Epithelial cell of proximal tubule (primary cell): Measurements from ENCODE around the gene DAAM1. TPM values are rescaled to one million over a fixed set of nuclear protein-coding genes. Genes with fewer than 3 reads are reported as not detected.

Source experiments
- DNase-seq: peaks from one replicate; pipeline ENCODE4 v3.0.0-alpha.2; 2011; ENCODE audit warnings: low read depth
- H3K4me3 ChIP-seq: 2 replicates; pipeline ENCODE4 v1.5.1; 2011; ENCODE audit warnings: low read depth, mild to moderate bottlenecking, low read length
- CTCF ChIP-seq: conservative IDR thresholded peaks from 2 replicates; pipeline ENCODE4 v1.5.1; 2012; ENCODE audit warnings: low read depth, mild to moderate bottlenecking, low read length
- total RNA-seq: library from RNA; depleted of rRNA; stranded (reverse); fragments of >200 nt; gene quantifications from 2 replicates; pipeline ENCODE4 v1.2.3, GENCODE V29; 2015

The DAAM1 gene
- total RNA-seq, 1 donor from 2014 or later: 17.5 TPM

GRCh38 chr14:59271256-59271655, 82.8 kb downstream of the DAAM1 start:
- H3K4me3 ChIP-seq: no peak overlapping the region

GRCh38 chr14:59271734-59272133, 83.3 kb downstream of the DAAM1 start:
- no peak for TF ChIP-seq CTCF
- DNase-seq: no peak
- no peak overlapping the region for H3K4me3 ChIP-seq

More at GRCh38 chr14:59271256-59271655, 82.8 kb downstream of the DAAM1 start:
- no peak for TF ChIP-seq CTCF
- DNase-seq: no peak

- no peak for DNase-seq
- TF ChIP-seq CTCF: no peak
- no peak overlapping the region for H3K4me3 ChIP-seq
Measured at GRCh38 chr14:59272633-59273032, 84.2 kb downstream of the DAAM1 start.

- H3K4me3 ChIP-seq: no peak overlapping the region
- TF ChIP-seq CTCF: no peak
- DNase-seq: no peak
Measured at GRCh38 chr14:59273737-59274136, 85.3 kb downstream of the DAAM1 start.

- no peak for TF ChIP-seq CTCF
- peak; percentile 33 for DNase-seq
- H3K4me3 ChIP-seq: no peak overlapping the region
Measured at GRCh38 chr14:59274991-59275391, 86.5 kb downstream of the DAAM1 start.

- no peak overlapping the region for H3K4me3 ChIP-seq
- DNase-seq: peak; percentile 76
- no peak for TF ChIP-seq CTCF
Measured at GRCh38 chr14:59275668-59276067, 87.2 kb downstream of the DAAM1 start.

- DNase-seq: no peak
- no peak for TF ChIP-seq CTCF
- H3K4me3 ChIP-seq: no peak overlapping the region
Measured at GRCh38 chr14:59276235-59276634, 87.8 kb downstream of the DAAM1 start.
